Glomerular visceral epithelial cell (primary cell): Measurements from ENCODE around the gene ANGPT4.

ENCODE experiments used
- DNase-seq: peaks from one replicate; pipeline ENCODE4 v3.0.0-alpha.2; 2016; ENCODE audit errors: extremely low spot score

Gene ANGPT4

DNA sequence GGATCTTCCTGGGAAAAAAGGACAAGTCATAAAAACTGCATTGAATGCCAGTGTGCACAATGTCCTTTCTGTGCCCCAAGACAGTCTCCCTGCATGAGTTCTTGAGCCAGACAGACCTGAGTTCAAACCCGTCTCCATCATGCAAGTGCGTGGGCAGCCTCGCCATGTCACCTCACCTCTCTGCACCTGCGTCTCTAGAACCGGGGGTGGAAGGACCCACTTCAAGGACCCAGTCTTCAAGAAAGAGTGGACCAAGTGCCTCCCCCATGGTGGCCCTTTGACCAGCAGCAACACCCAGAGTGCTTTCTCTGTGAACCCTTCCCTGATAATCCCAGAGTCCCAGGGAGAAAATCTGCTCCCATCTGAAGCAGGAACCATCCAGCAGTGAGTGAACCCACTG, 23.5 kb upstream of the ANGPT4 start:
- no peak for DNase-seq

DNA sequence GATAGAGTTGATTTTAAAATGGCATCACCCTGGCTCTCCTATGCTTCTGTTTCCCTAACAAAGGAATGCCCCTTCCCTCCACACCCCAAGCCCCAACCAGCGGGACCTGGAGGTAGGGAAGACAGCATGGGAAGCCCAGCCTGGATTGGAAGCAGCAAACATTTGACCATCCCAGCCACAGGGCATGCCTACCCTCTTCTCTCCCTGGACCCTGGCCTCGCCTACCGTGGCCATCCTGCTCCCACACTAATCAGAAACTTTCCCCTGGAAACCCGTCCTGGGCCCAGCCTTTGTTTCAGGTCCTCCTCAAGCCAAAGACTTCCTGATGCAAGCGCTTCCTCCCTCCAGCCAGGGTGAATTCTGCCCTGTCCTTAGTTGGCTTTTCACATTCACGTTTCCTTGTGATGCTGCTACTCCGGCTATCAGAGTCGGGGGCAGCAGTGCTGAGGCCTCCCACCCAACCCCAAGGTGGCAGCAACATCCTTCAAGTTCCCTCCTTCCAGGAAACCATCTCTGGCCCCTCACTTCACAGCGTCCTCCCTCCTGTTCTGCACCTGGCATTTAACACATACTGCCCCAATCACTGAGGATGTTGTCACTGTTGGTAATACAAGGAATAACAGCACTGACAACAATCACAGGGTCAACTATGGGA, 18.2 kb upstream of the ANGPT4 start:
- DNase-seq = no peak

DNA sequence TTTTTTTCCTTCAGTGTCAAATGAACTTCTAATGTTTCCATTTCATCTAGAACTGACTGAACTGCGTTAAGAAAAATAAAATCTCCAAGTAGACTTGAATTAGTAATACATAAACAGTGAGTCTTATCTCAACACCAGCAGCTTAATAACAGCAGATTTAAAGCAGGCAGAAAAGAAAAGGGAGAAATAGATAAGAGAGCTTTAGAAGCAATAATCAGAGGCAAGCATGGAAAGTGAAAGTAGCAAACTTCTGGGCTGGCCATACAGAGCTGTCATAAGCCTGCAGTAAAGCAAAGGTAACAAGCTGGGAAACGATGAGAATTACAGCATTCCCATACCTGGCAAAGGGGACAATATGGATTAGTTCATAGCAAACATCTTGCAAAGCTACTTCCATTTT, 16.9 kb upstream of the ANGPT4 start:
- DNase-seq = no peak

DNA sequence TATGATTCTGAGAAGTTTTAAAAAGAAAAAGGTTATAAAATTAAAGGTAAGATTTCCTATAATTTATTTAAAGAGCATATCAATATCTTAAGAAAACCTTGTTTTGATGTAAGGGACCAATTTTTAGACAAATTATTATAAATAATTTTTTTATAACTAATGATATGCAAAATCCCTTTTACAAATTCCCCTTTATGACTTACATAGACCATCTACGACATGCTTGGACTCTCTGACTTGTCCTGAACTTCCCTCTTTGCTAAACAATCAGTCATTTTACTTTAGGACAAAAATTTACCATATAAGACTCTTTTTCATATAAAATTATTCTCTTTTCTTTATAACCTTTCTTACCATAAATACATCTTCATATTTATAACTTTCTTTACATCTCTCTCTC, 15.3 kb upstream of the ANGPT4 start:
- no peak for DNase-seq

DNA sequence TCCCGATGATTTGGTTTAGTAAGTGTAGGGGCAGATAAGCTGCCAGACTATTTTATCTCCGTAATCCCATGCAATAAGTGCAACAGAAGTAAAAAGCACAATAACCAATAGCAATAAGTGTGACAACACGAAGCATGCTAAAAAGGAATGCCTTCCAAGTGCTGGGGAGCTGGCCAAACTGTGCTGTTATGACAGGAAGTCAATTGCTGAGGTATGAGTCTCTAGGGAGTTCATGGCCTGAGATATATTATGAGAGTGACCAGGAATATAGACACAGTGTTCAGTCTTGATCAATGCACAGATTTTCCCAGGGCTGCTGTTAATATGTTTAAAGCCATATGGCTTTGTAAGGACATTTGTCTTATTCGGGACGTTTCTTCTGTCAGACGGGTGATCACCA, 10.5 kb upstream of the ANGPT4 start:
- no peak for DNase-seq

DNA sequence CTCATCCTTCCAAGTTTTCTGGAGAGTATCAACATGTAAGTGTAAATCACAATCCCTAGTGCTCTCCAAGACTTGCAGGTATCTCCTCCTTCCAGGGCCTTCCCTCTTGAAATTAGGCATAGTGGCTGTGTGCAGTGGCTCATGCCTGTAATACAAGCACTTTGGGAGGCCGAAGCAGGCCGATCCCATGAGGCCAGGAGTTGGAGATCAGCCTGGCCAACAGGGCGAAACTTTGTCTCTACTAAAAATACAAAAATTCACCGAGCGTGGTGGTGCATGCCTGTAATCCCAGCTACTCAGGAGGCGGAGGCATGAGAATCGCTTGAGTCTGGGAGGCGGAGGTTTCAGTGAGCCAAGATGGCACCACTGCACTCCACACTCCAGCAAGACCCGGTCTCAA, 9.4 kb upstream of the ANGPT4 start:
- DNase-seq = no peak

DNA sequence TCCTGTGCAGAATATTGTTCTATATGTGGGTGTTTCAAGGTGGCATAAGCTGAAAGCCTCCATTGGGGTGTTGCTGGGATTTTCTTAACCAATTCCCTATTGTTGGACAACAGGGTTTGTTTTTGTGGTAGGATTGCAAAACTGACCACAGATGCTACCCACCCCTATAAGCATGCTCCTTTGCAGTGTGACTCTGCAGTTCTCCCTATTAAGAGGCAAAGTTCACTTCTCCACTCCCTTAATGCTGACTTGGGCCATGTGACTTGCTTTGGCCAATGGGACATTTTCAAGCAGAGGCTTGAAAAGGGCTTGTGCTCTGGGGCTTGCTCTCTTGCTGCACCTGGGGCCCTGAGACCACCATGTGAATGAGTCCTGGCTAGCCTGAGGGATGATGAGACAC, 8.5 kb upstream of the ANGPT4 start:
- no peak for DNase-seq

DNA sequence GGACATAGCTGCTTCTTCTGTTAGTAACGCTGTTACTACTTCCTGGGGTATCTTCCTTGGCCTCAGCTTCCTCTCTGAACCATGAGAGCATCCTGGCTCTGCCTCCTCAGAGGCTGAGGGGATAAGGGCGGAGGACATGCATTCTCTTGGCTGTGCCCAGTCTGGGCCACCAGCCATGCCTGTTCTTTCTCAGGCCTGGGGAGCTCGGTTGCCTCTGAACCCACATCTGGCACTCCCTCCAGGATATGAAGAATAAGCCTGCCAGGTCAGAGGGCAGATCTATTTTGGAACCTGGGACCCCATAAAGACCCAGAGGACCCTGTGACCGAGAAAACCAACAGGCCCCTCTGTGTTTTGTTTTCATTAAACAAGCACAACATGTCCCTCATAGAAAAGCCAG, 6.6 kb upstream of the ANGPT4 start:
- DNase-seq = no peak

DNA sequence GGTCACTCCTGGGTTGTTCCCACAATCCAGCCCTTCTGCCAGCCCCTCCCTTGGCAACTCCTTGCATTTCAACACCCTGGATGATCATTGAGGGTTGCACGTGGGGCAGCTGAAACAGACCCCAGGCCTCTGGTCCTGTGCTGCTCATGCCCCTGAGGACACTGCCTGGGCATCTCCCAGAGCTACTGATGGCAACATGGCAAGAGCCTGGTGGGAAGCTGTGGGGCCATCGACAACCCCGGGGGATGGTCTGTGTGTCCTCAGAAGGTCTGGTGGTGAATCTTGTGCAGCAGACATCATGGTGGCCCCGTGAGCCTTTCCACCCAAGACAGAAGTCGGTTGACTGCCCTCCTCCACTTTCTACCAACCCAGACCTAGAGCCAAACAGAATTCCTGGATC, 4.9 kb upstream of the ANGPT4 start:
- no peak for DNase-seq

DNA sequence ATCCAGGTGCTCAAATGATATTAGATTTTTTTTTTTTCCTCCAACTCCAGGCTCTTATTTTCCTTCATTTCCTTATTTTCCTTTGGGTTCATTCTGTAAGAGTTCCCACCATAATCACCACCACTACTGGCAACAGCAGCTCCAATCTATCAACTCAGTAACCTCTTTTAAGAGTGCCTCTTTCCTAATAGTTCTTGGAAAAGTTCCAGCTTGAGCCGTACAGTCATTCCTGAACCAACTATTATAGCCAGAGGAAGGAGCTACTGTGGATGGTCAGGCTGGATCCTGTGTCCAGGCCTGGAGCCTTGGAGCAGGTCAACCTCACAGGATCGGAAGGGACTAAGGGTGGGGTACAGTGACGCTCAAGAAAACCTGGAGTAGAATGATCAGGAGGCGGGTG, 4.2 kb upstream of the ANGPT4 start:
- no peak for DNase-seq

DNA sequence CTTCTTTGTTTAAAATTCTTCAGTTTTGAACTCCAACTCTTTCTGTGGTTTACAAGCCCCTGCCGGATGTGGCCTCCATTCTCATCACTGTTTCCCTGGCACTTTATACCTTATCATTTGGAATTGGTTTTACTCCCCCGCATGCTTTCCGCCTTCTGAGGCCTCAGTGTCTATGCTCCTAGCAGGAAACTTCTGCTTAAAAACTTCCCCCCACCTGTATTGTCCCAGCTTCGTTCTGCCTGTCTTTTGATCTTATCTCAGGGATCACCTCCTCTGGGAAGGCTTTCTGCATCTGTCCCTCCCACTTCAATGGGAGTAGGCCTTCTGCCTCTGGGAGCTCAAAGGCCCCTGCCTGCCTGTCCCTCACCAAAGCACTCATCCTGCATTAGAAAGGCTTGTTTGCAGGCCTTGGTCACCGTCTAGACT, 3.4 kb upstream of the ANGPT4 start:
- DNase-seq = no peak

DNA sequence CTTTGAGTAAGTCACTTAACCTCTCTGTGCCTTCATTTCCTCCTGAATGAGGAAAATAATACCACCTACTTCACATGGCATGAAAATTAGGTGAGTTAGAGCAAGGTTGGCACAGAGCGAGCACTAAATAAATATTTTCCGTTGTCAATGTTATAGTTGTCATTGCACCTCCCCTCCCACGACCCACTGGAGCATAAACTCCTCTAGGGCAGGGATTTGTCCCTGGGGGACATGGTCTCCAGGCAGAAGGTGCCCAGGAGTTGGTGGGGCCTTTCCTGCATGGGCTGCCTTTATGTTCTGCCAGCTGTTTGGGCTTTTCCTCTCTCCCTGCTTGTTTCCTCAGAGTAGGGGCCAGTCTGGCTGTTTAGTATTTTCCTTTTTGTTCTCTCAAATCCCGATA, 1.3 kb upstream of the ANGPT4 start:
- DNase-seq = no peak

DNA sequence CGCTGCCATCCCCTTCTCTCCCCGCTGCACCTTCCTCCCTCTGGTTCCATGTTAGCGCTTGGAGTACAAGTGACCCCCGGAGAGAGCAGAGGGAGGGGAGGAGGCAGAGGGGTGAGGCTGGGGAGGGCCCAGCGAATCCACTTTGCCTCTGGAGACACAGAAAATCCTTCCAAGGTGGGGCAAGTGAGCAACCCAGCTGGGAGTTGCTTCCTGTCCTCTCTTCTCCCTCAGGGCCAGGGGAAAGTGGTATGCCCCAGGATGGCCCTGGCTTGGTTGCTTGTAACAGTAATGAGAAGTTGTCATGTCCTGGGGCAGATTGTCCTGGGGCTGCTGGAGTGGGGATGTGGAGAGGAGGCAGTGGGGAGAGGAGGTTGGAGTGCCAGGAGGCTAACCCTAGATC, 691 bp upstream of the ANGPT4 start:
- DNase-seq = no peak

DNA sequence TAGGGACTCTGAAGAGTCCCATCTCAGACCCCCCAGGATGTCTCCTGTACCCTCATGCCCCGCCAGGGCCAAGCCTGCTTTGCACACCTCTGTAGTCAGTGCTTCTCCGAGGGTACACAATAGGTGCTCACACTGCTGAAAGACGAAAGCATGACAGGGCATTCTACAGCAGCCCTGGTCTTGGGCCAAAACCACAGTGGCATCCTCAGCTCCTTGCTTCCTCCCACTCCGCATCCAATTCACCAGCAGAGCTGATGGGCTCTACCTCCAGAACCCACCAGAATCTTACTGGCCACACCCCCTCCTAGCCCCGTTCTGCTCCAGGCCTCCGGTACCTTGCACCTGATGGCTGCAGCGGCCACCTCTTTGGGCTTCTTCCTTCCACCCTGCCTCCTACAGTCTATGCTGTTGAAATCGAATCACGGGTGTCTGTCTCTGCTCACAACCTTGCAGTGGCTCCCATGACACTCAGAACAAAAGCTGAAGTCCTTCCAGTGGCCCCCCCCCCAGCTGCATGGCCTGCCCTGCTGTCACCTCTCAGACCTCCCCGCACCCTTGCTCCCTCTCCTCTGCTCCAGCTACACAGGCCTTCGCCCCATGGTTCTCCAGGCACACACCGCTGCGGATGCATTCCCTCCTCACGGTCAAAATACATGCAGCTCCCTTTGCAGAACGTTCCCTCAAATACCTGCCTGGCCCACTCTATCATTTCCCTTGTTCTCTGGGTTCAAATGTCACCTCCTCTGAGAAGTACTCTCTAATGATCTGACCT, 1.2 kb downstream of the ANGPT4 start:
- peak; percentile 13 for DNase-seq

DNA sequence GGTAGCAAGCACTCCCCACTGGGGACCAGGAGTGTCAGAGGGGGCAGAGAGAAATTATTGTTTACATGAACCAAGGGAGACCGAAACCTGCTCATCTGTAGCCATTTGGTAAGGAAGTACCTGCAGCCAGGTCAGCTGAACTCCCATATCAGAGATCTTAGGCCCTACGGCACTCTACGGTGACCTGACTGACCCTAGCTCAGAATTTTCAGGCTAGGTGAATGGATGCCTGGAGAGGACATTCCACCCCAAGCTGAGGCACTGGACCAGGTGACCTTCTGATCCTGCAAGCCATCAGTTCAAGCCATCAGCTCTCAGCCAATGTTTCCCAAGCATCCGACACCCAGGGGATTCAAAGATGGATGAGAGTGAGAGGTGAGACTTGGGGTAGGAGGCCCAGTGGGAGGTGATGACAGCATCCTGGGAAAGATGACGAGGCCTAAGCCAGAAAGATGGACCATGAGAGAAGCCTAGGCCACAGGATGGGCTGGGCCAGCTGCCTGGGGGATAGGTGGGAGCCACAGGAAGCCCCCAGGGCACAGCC, 2.8 kb downstream of the ANGPT4 start:
- no peak for DNase-seq

DNA sequence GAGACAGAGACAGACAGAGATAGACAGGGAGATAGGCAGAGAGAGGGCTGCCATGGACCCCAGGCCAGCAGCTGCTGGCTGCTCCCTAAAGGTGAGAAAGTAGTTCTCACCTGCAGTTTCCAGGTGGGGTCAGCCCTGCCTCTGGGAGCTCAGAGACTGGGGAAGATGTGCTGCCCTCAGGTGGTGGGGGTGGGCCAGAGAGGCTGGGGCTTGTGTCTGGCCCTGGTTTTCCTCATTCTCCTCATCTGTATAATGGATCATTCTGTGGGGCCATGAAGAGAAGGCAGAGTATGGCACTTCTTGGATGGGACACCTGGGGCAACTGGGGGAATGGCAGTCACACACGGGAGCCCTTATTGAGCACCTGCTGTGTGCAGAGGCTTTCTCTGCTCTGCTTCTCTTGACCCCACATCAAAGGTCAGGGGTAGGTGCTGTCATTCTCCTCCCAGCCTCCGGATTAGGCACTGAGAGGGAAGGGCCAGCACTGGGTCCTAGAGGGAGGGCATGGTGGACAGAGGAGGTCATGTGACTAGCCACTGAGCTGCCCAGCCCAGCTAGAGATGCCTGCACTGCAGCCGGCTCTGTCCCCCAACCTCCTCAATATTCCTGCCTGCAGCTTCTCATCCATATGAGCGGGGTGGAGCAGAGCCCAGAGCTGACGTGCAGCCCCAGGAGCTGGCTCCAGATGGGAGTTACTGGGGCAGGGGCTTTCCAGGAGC, 4.1 kb downstream of the ANGPT4 start:
- DNase-seq = no peak

DNA sequence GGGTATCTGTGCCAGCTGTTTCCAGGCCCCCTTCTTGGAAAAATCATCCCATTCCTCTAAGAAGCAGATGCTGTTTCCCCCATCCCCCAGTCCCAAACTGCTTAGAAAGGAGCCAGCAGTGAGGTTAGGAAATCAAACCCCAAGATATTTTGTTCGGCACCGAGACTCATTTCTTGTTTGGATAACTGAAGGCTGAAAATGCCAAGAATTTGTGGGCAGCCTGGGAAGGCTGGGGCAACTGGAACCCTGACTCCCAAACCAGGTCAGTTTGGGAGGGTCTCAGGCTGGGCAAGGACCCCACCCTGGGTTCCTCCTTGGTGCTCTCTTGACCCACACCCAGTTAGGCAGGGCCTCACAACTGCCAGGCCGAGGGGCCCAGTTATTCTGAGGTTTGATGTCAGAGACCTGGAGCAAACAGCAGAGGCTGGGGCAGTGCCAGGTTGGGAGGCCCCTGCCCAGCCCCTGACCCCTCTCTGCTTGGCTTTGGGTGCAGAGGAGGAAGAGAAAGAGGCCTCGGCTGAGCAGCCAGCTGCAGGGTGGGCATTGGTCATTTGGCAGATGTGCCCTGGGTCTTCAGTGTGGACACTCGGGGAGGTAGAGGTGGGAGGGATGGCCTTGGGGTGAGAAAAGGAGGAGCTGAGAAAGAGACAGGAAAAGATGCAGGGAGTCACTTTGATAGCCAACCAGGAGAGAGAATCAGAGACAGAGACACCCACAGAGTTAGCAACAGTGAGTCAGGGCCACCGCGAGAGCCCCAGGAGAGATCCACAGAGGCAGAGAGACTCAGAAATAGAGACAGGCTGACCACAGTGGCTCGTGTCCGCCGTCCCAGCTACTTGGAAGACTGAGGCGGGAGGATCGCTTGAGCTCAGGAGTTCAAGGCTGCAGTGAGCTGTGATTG, 5.0 kb downstream of the ANGPT4 start:
- DNase-seq = no peak

DNA sequence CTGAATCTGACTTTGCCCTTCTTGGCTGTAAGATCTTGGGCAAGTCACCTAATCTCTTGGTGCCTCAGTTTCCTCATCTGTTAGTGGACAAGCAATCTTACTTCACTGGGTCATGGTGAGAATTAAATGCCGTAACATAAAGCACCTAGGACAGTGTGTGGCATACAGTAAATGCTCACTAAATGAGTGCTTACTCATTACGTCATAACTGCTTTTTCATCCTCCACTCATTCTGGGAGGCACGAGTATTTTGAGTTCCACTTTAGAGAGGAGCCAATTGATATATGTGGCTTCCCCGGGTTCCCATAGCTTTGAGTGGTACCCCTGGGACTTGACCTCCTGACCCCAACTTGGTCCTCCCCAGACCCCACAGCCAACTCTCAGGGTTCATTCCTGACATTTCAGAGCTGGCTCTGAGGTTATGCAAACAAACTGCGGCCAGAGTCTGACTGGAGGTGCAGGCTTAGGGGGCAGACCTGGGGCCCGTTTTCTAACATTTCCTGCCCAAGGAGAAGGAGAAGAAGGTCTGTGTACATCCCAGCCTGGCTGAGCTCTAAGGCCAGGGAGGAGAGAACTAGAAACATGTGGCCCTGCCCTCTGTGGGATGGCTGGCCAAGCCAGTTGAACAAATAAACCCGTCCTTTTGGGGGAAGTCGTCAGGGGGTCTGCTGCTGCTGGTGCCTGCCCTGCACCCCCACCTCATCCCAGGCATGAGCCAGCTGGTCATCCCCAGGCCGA, 5.8 kb downstream of the ANGPT4 start:
- DNase-seq = no peak

DNA sequence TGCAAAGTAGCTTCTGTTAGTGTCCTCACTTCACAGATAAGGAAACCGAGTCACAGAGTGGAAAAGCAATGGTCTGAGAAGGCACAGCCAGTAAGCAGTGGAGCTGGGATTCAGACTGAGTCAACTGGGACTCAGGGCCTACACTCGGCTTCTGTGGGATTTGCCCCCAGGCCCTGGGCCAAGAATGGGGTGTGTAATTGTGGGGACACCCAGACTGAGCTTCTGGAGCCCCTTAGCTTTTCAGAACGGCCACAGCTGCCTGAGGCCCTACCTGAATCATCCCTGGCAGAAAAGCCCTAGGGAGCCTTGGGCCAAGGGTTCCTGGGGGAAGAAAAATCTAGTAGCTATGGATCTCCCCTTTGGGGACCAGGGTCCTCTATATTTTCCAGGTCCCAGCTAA, 6.5 kb downstream of the ANGPT4 start:
- no peak for DNase-seq

DNA sequence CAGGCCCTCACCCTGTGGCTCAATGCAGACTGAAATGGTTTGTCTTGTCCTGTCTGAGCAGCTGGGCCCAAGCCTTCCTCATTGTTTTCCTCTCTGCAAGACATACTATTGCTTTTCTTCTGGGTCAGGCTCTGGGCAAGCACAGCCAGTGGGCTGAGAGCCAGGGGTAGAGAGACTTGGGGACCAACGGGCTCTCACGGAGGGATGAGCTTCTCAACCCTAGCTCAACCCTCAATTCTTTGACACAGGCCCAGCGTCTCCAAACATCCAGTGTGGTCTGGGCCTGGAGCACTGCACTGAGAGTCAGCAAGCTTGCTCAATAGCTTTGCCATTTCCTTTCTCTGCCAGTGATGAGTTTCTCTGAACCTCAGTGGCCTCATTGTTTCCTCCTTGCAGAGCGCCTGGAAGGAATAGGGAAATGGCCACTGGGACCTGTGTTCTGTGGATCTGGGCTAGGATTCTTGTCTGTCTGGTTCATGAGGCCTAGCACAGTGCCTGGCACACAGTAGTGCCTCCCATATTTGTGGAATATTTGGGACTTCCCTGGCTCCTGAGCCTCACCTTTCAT, 9.3 kb downstream of the ANGPT4 start:
- no peak for DNase-seq
